Lower leg skin (tissue), 3 donors: ENCODE measurements around the gene EYS.

Source experiments
- POLR2A ChIP-seq, 2 donors: fragments of 450-650 bp; IDR thresholded peaks; one replicate each; pipeline ENCODE4 v1.6.1; 2016 to 2017; ENCODE audit warnings: antibody characterized with exemption in 2 of 2, mild to moderate bottlenecking in 1 of 2, moderate library complexity in 1 of 2
- TF ChIP-seq, protein P1 (sequence below), 3 donors: fragments of 450-650 bp; IDR thresholded peaks; one replicate each; pipeline ENCODE4 v1.5.1; 2016; ENCODE audit warnings: antibody characterized with exemption in 3 of 3, mild to moderate bottlenecking in 3 of 3, moderate library complexity in 2 of 3

DNA sequence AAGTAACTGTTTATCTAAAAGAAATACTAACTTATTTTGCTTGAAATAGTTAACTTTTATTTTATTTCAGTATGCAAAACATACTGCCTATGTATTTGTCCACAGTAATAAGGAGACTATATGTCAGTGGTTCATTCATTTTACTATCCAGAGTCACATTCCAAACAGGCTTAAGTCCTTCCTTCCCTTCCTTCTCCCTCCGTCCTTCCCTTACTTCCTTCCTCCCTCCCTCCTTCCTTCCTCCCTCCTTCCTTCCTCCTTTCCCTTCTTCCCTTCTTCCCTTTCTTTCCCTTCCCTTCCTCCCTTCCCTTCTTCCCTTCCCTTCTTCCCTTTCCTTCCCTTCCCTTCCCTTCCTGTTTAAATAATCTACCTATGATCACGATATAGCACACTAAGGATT, 899.2 kb downstream of the EYS start:
- TF ChIP-seq, protein P1, sequence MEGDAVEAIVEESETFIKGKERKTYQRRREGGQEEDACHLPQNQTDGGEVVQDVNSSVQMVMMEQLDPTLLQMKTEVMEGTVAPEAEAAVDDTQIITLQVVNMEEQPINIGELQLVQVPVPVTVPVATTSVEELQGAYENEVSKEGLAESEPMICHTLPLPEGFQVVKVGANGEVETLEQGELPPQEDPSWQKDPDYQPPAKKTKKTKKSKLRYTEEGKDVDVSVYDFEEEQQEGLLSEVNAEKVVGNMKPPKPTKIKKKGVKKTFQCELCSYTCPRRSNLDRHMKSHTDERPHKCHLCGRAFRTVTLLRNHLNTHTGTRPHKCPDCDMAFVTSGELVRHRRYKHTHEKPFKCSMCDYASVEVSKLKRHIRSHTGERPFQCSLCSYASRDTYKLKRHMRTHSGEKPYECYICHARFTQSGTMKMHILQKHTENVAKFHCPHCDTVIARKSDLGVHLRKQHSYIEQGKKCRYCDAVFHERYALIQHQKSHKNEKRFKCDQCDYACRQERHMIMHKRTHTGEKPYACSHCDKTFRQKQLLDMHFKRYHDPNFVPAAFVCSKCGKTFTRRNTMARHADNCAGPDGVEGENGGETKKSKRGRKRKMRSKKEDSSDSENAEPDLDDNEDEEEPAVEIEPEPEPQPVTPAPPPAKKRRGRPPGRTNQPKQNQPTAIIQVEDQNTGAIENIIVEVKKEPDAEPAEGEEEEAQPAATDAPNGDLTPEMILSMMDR (IDR thresholded peaks at IDR 0.05): no peak
- no peak for TF ChIP-seq POLR2A (IDR thresholded peaks at IDR 0.05)
